Measurements from ENCODE around the gene RFC1.
"Not testable (repeated sequence)": the region's sequence is repeated elsewhere in the genome, so short reads cannot be mapped to it uniquely, and the experiment has no call there.

RFC1 gene, protein sequence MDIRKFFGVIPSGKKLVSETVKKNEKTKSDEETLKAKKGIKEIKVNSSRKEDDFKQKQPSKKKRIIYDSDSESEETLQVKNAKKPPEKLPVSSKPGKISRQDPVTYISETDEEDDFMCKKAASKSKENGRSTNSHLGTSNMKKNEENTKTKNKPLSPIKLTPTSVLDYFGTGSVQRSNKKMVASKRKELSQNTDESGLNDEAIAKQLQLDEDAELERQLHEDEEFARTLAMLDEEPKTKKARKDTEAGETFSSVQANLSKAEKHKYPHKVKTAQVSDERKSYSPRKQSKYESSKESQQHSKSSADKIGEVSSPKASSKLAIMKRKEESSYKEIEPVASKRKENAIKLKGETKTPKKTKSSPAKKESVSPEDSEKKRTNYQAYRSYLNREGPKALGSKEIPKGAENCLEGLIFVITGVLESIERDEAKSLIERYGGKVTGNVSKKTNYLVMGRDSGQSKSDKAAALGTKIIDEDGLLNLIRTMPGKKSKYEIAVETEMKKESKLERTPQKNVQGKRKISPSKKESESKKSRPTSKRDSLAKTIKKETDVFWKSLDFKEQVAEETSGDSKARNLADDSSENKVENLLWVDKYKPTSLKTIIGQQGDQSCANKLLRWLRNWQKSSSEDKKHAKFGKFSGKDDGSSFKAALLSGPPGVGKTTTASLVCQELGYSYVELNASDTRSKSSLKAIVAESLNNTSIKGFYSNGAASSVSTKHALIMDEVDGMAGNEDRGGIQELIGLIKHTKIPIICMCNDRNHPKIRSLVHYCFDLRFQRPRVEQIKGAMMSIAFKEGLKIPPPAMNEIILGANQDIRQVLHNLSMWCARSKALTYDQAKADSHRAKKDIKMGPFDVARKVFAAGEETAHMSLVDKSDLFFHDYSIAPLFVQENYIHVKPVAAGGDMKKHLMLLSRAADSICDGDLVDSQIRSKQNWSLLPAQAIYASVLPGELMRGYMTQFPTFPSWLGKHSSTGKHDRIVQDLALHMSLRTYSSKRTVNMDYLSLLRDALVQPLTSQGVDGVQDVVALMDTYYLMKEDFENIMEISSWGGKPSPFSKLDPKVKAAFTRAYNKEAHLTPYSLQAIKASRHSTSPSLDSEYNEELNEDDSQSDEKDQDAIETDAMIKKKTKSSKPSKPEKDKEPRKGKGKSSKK

DNA sequence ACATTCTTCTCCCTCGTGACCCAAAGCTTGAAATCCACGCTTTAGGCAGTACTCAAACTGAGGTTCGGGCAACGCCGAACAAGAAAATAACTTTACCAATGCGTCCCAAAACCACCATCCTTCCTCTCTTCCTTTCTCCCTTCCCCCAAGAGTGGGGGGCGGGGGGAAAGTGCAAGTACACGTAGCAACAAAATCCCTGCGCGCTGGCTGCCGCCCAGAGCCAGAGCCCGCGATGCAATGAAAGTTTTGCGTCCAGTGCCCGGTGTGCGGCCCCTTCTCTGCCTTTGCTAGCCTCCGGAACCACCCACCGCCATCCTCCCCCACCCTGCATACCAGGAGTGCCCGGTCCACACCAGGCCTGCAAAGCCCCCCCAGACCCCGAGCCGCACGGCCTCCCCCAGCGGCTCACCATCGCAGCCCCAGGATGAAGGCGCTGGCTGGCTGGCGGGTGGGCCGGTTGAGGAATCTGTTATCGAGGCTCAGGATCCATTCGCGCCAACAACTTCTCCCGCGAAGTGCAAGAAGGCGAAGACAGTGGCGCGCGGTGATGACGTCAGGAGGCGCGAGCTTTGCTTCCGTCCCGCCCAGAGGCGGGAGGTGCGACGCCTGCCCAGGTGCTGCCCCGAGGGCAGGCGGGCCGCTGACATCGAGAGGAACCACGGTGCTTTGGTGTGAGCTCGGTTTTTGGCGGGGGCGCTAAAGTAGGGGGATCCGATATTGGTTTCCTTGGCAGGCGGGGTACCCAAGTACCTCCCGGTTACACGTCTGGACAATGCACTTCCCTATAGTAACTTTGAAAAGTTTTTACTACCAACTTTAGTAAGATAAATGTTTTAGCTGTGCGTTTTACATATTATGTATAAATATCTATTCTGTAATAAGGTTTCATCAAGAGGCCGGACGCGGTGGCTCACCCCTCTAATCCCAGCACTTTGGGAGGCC is at the start of gene RFC1:
Gene RFC1, minus strand, starts transcription at position 533 of the 942 bp plus-strand sequence. Its CDS starts 121 bp downstream, at position 412.
- FAIRE-seq (peak; percentile 96), DNase-seq (ENCODE audit: insufficient read length, low spot score) (peak; percentile 70)

DNA sequence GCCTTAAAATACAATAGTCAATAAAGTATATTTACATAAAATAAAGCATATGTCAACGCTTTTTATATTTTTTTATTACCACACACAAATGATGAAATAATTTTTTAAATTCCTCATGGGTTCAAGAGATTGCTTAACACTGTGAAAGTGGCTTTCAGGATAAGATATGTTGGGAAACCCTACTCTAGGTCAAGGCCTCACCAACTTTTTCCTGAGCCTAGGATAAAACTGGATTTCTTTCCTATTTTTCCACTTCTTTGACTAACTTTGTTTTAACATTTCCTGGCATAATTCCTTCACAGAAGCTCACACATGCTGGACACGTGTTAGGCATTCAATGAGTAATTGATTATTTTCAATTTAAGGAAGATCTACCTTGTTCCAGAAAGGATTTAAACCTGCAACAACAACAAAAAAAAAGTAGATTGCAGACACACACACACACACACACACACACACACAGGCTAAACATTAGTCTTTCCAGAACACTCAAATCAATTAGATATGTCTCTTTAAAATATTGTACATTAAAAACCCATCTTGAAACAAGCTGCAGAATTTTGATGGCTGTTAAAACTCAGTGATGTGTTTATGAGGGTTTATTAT is 49.6 kb upstream of the RFC1 start:
- DNase-seq (ENCODE audit: insufficient read length, low spot score) (no peak), FAIRE-seq (no peak)

DNA sequence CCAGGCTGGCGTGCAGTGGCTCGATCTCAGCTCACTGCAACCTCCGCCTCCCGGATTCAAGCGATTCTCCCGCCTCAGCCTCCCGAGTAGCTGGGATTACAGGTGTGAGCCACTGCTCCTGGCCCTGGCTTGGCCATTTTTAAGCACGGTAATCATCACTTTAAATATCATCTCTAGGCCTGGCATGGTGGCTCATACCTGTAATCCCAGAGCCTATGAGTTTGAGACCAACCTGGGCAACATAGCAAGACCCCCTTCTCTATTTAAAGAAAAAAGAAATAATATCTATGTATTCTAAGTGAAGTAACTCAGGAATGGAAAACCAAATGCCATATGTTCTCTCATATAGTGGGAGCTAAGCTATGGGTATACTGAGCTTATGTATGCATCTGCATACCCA is 45.4 kb upstream of the RFC1 start:
- not testable (repeated sequence) for FAIRE-seq; DNase-seq (ENCODE audit: insufficient read length, low spot score)

DNA sequence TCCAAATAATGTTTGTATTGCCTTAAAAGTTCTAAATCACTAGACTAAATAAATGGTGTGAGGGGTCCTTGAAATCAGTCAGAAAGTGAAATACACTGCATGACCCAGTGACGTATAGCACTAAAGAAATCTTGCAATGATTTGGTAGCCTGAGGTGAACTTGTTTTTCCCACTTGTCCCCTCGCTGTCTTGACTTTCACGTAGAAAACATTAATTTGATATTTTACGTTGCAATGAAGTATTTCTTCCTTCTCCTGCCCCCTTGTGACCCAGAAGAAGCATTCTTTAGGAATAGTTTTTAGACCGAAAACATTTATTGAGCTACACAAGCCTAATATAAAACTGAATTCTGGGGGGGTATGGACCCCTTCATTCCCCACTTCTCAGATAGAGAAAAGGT is 44.3 kb upstream of the RFC1 start:
- FAIRE-seq (no peak), DNase-seq (ENCODE audit: insufficient read length, low spot score) (no peak)

- FAIRE-seq (no peak), DNase-seq (ENCODE audit: insufficient read length, low spot score) (no peak)
These were observed 41.4 kb upstream of the RFC1 start for GRCh38 chr4:39407584-39407885.

DNA sequence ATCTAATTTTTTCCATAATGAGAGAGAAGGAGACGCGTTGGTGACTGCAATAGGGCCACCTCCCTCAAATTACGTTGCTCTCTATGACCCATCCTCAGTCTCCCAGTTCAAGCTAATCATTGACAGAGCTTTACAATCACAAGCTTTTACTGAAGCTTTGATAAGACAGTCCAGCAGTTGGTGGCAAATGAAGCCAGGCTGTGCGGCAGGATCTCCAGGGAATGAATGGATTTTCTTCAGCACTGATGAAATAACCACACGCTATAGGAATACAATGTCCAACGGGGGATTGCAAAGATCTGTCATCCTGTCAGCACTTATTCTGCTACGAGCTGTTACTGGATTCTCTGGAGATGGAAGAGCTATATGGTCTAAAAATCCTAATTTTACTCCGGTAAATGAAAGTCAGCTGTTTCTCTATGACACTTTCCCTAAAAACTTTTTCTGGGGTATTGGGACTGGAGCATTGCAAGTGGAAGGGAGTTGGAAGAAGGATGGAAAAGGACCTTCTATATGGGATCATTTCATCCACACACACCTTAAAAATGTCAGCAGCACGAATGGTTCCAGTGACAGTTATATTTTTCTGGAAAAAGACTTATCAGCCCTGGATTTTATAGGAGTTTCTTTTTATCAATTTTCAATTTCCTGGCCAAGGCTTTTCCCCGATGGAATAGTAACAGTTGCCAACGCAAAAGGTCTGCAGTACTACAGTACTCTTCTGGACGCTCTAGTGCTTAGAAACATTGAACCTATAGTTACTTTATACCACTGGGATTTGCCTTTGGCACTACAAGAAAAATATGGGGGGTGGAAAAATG is 40.8 kb upstream of the RFC1 start, which contains the start of gene KLB:
Gene KLB, plus strand, starts transcription at position 168 of the 821 bp plus-strand sequence. Its CDS starts 20 bp downstream, at position 188.
- FAIRE-seq = no peak
- no peak for DNase-seq (ENCODE audit: insufficient read length, low spot score)

DNA sequence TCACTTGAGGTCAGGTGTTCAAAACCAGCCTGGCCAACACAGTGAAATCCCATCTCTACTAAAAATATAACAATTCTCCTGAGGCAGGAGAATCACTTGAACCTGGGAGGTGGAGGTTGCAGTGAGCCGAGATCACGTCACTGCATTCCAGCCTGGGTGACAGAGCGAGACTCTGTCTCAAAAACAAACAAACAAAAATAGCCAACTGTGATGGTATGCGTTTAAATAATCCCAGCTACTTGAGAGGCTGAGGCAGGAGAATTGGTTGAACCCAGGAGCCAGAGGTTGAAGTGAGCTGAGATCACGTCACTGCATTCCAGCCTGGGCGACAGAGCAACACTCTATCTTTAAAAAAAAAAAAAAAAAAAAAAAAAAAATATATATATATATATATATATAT is 35.5 kb upstream of the RFC1 start:
- not testable (repeated sequence) for DNase-seq (ENCODE audit: insufficient read length, low spot score); FAIRE-seq

- DNase-seq (ENCODE audit: insufficient read length, low spot score) (no peak), FAIRE-seq (no peak)
These were observed 28.5 kb upstream of the RFC1 start for GRCh38 chr4:39394706-39395105.

- FAIRE-seq (no peak), DNase-seq (ENCODE audit: insufficient read length, low spot score) (no peak)
These were observed 24.4 kb upstream of the RFC1 start for GRCh38 chr4:39390603-39391002.

DNA sequence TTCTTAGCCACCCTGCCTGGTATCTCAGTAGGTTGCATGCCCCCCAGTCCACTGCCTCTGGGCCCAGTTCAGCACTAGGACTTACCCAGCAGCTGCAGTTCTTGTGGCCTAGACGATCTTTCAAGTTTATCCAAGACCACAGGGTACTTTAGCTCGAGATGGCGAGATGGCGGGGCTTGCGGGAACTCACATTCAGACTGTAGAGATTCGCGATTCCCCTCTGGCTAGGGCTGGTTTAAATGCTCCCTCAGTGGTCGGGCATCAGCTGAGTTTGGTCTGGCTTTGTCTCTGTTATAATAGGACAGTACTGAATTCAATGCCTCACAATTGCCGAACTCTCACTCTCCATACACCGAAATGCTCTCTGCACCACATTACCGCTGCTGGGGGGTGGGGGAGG is 18.4 kb upstream of the RFC1 start:
- FAIRE-seq (no peak), DNase-seq (ENCODE audit: insufficient read length, low spot score) (no peak)

DNA sequence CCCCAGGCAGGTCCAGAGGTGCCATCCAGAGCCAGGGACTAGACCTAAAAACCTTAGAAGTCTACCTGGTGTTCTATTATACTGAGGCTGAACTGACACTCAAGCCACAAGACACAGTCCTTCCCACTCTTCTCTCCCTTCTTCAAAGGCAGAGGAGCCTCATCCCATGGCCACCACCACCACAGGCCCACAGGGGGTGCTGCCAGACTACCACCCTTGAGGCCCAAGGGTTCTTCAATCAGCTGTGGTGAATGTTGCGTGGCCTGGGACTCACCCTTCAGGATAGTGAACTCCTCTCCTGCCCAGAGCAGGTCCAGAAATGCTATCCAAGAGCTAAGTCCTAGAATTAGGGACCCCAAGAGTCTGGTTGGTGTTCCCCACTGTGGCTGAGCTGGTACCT is 17.5 kb upstream of the RFC1 start:
- no peak for DNase-seq (ENCODE audit: insufficient read length, low spot score)
- no peak for FAIRE-seq

- no peak for DNase-seq (ENCODE audit: insufficient read length, low spot score)
- no peak for FAIRE-seq
These were observed 9.3 kb upstream of the RFC1 start for GRCh38 chr4:39375478-39375877.

GRCh38 chr4:39371209-39371608 is 5.0 kb upstream of the RFC1 start:
- not testable (repeated sequence) for FAIRE-seq

DNA sequence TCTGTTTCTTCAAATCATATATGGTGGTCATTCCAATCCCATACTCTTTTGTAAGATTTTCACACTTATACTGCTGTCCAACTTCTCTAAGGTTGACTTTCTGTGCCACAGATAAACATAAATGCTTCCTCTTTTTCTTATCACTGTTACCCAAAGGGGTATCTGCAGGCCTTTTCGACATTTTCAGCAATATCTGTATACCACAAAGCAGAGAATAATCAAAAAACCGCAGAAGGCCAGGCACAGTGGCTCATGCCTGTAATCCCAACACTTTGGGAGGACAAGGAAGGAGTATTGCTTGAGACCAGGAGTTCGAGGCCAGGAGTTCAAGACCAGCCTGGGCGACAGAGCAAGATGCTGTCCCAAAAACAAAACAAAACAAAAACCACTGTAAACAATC is 3.1 kb upstream of the RFC1 start:
- FAIRE-seq = no peak
- DNase-seq (ENCODE audit: insufficient read length, low spot score) = no peak

More at GRCh38 chr4:39371209-39371608, 5.0 kb upstream of the RFC1 start:
- not testable (repeated sequence) for DNase-seq (ENCODE audit: insufficient read length, low spot score)

GRCh38 chr4:39367166-39367565 is 1.0 kb upstream of the RFC1 start:
- FAIRE-seq = no peak
- no peak for DNase-seq (ENCODE audit: insufficient read length, low spot score)

- DNase-seq (ENCODE audit: insufficient read length, low spot score) (no peak), FAIRE-seq (peak; percentile 37)
These were observed 802 bp downstream of the RFC1 start for GRCh38 chr4:39365360-39365759.

DNA sequence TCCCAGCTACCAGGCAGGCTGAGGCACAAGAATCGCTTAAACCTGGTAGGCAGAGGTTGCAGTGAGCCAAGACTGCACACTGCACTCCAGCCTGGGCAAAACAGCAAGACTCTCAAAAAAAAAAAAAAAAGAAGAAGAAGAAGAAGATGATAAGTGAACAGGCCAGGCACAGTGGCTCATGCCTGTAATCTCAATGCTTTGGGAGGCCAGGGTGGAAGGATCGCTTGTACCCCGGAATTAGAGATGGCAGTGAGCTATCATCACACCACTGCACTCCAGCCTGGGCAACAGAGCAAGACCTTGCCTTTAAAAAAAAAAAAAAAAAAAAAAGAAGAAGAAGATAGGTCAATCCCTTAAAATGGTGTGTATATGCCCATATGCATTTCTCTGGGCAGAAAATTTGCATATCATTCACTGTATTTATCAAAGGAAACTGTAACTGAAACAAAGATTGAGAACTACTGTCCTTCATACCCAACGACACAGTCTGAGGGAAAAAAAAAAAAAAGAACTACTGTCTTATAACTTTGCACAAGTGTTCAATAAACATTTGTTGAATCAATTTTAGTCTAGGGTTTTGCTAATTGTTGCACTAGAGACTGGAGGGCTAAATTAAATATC is 2.3 kb downstream of the RFC1 start:
- DNase-seq (ENCODE audit: insufficient read length, low spot score) = no peak
- peak; percentile 69 for FAIRE-seq

DNA sequence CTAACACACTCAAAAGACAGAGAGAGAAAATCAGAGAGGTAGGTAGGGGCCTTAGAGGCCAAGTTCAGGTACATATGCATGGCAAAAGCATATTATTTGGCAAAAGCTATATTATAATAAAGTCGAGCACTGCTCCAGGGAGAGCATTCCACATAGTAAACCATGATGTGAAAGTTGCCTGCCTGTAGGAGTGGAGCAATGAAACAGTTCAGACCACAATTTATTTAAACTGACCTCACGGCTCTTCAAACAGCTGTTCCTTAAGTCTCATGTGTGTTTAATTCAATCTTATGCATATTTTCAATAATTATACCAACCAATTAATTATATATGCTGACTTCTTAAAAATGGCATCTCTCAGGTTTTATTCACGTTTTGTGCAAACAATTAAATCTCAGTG is 3.3 kb downstream of the RFC1 start:
- no peak for FAIRE-seq
- DNase-seq (ENCODE audit: insufficient read length, low spot score) = no peak

All from GM19239 (cell line).